Hepatocyte (in vitro differentiated cells): ENCODE data around the gene POC1A.

Experiments
- CTCF ChIP-seq: fragments of 200-600 bp; sonication (generic); IDR thresholded peaks from 2 replicates; pipeline ENCODE4 v1.5.1; 2016; ENCODE audit warnings: antibody characterized with exemption, mild to moderate bottlenecking; ENCODE audit not compliant: poor library complexity
- EZH2 ChIP-seq: fragments of 200-600 bp; sonication (generic); IDR thresholded peaks from 2 replicates; pipeline ENCODE4 v1.6.1; 2016; ENCODE audit warnings: antibody characterized with exemption, mild to moderate bottlenecking, borderline replicate concordance

GRCh38 chr3:52032702-52033408, 121.4 kb downstream of the POC1A start:
- TF ChIP-seq CTCF (no peak), EZH2 (no peak)
